ENCODE measurements around the gene PADI6.
A peak's percentile ranks its signal among the peaks of the same experiment; 100 is the strongest.

PADI6 gene

GRCh38 chr1:17358557-17358956, 13.4 kb upstream of the PADI6 start:
- no peak for DNase-seq

- no peak for DNase-seq
Measured at GRCh38 chr1:17359031-17359430, 13.0 kb upstream of the PADI6 start.

GRCh38 chr1:17359808-17360207, 12.2 kb upstream of the PADI6 start:
- no peak for DNase-seq

- DNase-seq, result no peak
Measured at GRCh38 chr1:17360272-17360956, 11.6 kb upstream of the PADI6 start.

GRCh38 chr1:17361687-17362086, 10.3 kb upstream of the PADI6 start:
- no peak for DNase-seq

- no peak for DNase-seq
Measured at GRCh38 chr1:17363351-17363750, 8.6 kb upstream of the PADI6 start.

- DNase-seq, result no peak
Measured at GRCh38 chr1:17363771-17364170, 8.2 kb upstream of the PADI6 start.

GRCh38 chr1:17365293-17365692, 6.7 kb upstream of the PADI6 start:
- DNase-seq, result peak; percentile 70 to 85

- no peak for DNase-seq
Measured at GRCh38 chr1:17369466-17369865, 2.5 kb upstream of the PADI6 start.

- DNase-seq, result peak in 1 of 2 experiments; percentile 4
Measured at GRCh38 chr1:17370618-17371017, 1.4 kb upstream of the PADI6 start.

GRCh38 chr1:17372955-17373354, 959 bp downstream of the PADI6 start:
- no peak for DNase-seq

GRCh38 chr1:17375651-17376050, 3.7 kb downstream of the PADI6 start:
- DNase-seq, result no peak

- DNase-seq, result no peak
Measured at GRCh38 chr1:17377325-17377953, 5.4 kb downstream of the PADI6 start.

GRCh38 chr1:17381161-17381560, 9.2 kb downstream of the PADI6 start:
- DNase-seq, result no peak

- DNase-seq, result no peak
Measured at GRCh38 chr1:17392199-17392740, 20.3 kb downstream of the PADI6 start.

- DNase-seq, result no peak
Measured at GRCh38 chr1:17393230-17393629, 21.2 kb downstream of the PADI6 start.

- DNase-seq, result peak; percentile 50 to 63
Measured at GRCh38 chr1:17397910-17398695, 26.1 kb downstream of the PADI6 start.

GRCh38 chr1:17400725-17401341, 28.8 kb downstream of the PADI6 start:
- no peak for DNase-seq

GRCh38 chr1:17401841-17402240, 29.8 kb downstream of the PADI6 start:
- DNase-seq, result no peak

GRCh38 chr1:17403081-17403480, 31.1 kb downstream of the PADI6 start:
- DNase-seq, result no peak

- no peak for DNase-seq
Measured at GRCh38 chr1:17404034-17404684, 32.2 kb downstream of the PADI6 start.

GRCh38 chr1:17404820-17405219, 32.8 kb downstream of the PADI6 start:
- DNase-seq, result no peak

All from AML-193 (cell line).